Activated CD8-positive, alpha-beta T cell treated with anti-CD3 and anti-CD28 coated beads, Interleukin-2, amount 10 ng/mL, durations not matched to agents 7 days and 5 days (primary cell): ENCODE measurements around the gene DENND1A. TPM values are rescaled to one million over a fixed set of nuclear protein-coding genes. Genes with fewer than 3 reads are reported as not detected.

ENCODE experiments used
- ATAC-seq: fragments of 150-1000 bp; cut with Tn5 transposase; one replicate; pipeline ENCODE4 v1.10.0; 2021; ENCODE audit warnings: moderate library complexity
- CTCF ChIA-PET: fragments of 350-600 bp; sonication (Branson Sonifier 250); formaldehyde crosslinking; loops from one replicate; lab custom pipeline; 2021; ENCODE audit warnings: antibody characterized with exemption; lab: Charles Lee
- POLR2A ChIA-PET: fragments of 350-600 bp; sonication (Branson Sonifier 250); formaldehyde crosslinking; loops from one replicate; lab custom pipeline; 2021; ENCODE audit warnings: antibody characterized with exemption; lab: Charles Lee
- DNase-seq: peaks from one replicate; pipeline ENCODE4 v3.0.0-alpha.2; 2020
- H3K27ac Mint-ChIP-seq: one replicate; pipeline ENCODE4 v1.8.0; 2021; ENCODE audit warnings: mild to moderate bottlenecking, mixed read lengths
- H3K27me3 Mint-ChIP-seq: one replicate; pipeline ENCODE4 v1.8.0; 2021; ENCODE audit warnings: low read depth, mixed read lengths
- H3K36me3 Mint-ChIP-seq: one replicate; pipeline ENCODE4 v1.8.0; 2021; ENCODE audit warnings: low read depth, mixed read lengths
- H3K4me1 Mint-ChIP-seq: one replicate; pipeline ENCODE4 v1.8.0; 2021; ENCODE audit warnings: low read depth, mixed read lengths
- H3K4me3 Mint-ChIP-seq: one replicate; pipeline ENCODE4 v1.8.0; 2021; ENCODE audit warnings: mild to moderate bottlenecking, mixed read lengths
- H3K9me3 Mint-ChIP-seq: one replicate; pipeline ENCODE4 v1.8.0; 2022; ENCODE audit warnings: mixed read lengths; ENCODE audit not compliant: insufficient read depth
- total RNA-seq, 2 experiments: library from RNA; stranded (reverse); gene quantifications; one replicate each; pipeline ENCODE4 v1.2.3, GENCODE V29; 2021

DENND1A gene
- total RNA-seq, 2 experiments from 2014 or later = 13.0 to 15.5 TPM

GRCh38 chr9:123391946-123392345 is 538.0 kb downstream of the DENND1A start:
- ChIA-PET CTCF (no interaction called here), POLR2A (no interaction called here)
- H3K27me3 Mint-ChIP-seq = no peaks in the 10 kb centered on the region

GRCh38 chr9:123391233-123391632 is 538.7 kb downstream of the DENND1A start:
- CTCF ChIA-PET = no interaction called here

More at GRCh38 chr9:123391946-123392345, 538.0 kb downstream of the DENND1A start:
- H3K4me3 Mint-ChIP-seq = no peak overlapping the region
- DNase-seq = no peak
- ATAC-seq = no peak
- no peak overlapping the region for H3K27ac Mint-ChIP-seq
- no peaks in the 10 kb centered on the region for H3K4me1 Mint-ChIP-seq
- no peaks in the 10 kb centered on the region for H3K9me3 Mint-ChIP-seq
- no peaks in the 10 kb centered on the region for H3K36me3 Mint-ChIP-seq

GRCh38 chr9:123390337-123391135 is 539.4 kb downstream of the DENND1A start:
- H3K36me3 Mint-ChIP-seq = no peaks in the 10 kb centered on the region
- no peaks in the 10 kb centered on the region for H3K4me1 Mint-ChIP-seq
- H3K9me3 Mint-ChIP-seq = no peaks in the 10 kb centered on the region
- no peak overlapping the region for H3K27ac Mint-ChIP-seq
- ChIA-PET POLR2A (no interaction called here), CTCF (no interaction called here)
- no peaks in the 10 kb centered on the region for H3K27me3 Mint-ChIP-seq
- no peak overlapping the region for H3K4me3 Mint-ChIP-seq
- DNase-seq (no peak), ATAC-seq (no peak)

More at GRCh38 chr9:123391233-123391632, 538.7 kb downstream of the DENND1A start:
- H3K27me3 Mint-ChIP-seq = no peaks in the 10 kb centered on the region
- ATAC-seq (no peak), DNase-seq (no peak)
- H3K27ac Mint-ChIP-seq = no peak overlapping the region
- H3K9me3 Mint-ChIP-seq = no peaks in the 10 kb centered on the region
- H3K4me3 Mint-ChIP-seq = no peak overlapping the region
- no peaks in the 10 kb centered on the region for H3K4me1 Mint-ChIP-seq
- POLR2A ChIA-PET = no interaction called here
- no peaks in the 10 kb centered on the region for H3K36me3 Mint-ChIP-seq

- no peaks in the 10 kb centered on the region for H3K9me3 Mint-ChIP-seq
- ChIA-PET POLR2A (no interaction called here), CTCF (no interaction called here)
- no peak overlapping the region for H3K4me3 Mint-ChIP-seq
- H3K27ac Mint-ChIP-seq = no peak overlapping the region
- no peaks in the 10 kb centered on the region for H3K4me1 Mint-ChIP-seq
- DNase-seq (no peak), ATAC-seq (no peak)
- no peaks in the 10 kb centered on the region for H3K36me3 Mint-ChIP-seq
- H3K27me3 Mint-ChIP-seq = no peaks in the 10 kb centered on the region
Observed at GRCh38 chr9:123389698-123390097, 540.2 kb downstream of the DENND1A start.

- Mint-ChIP-seq H3K4me1 (no peaks in the 10 kb centered on the region), H3K36me3 (no peaks in the 10 kb centered on the region), H3K27ac (no peak overlapping the region), H3K27me3 (no peaks in the 10 kb centered on the region), H3K9me3 (no peaks in the 10 kb centered on the region), H3K4me3 (no peak overlapping the region)
- ChIA-PET POLR2A (no interaction called here), CTCF (interaction anchor here (1.1 kb wide), 1 partner anchor 306 kb away, joined by 3 read pairs; no protein-coding TSS in a partner anchor)
- ATAC-seq (no peak), DNase-seq (no peak)
Observed at GRCh38 chr9:123389070-123389469, 540.9 kb downstream of the DENND1A start.

- Mint-ChIP-seq H3K4me3 (no peak overlapping the region), H3K36me3 (no peaks in the 10 kb centered on the region), H3K4me1 (no peaks in the 10 kb centered on the region), H3K9me3 (no peaks in the 10 kb centered on the region), H3K27ac (no peak overlapping the region), H3K27me3 (no peaks in the 10 kb centered on the region)
- DNase-seq (no peak), ATAC-seq (no peak)
- CTCF ChIA-PET = interaction anchor here (1.0 to 3.9 kb wide), 4 partner anchors 33 to 305 kb away, joined by 3 to 38 read pairs (median 4); no protein-coding TSS in a partner anchor
- POLR2A ChIA-PET = no interaction called here
Observed at GRCh38 chr9:123387686-123388085, 542.2 kb downstream of the DENND1A start.

- Mint-ChIP-seq H3K4me3 (no peak overlapping the region), H3K27me3 (no peaks in the 10 kb centered on the region), H3K9me3 (no peaks in the 10 kb centered on the region), H3K27ac (no peak overlapping the region), H3K36me3 (no peaks in the 10 kb centered on the region), H3K4me1 (no peaks in the 10 kb centered on the region)
- ATAC-seq (no peak), DNase-seq (no peak)
- ChIA-PET POLR2A (no interaction called here), CTCF (interaction anchor here (3.9 kb wide), 1 partner anchor 29 kb away, joined by 38 read pairs; no protein-coding TSS in a partner anchor)
Observed at GRCh38 chr9:123383512-123384170, 546.3 kb downstream of the DENND1A start.

GRCh38 chr9:123382653-123383511 is 547.0 kb downstream of the DENND1A start:
- DNase-seq (no peak), ATAC-seq (no peak)
- Mint-ChIP-seq H3K36me3 (no peaks in the 10 kb centered on the region), H3K27me3 (no peaks in the 10 kb centered on the region), H3K4me3 (no peak overlapping the region), H3K4me1 (no peaks in the 10 kb centered on the region), H3K27ac (no peak overlapping the region), H3K9me3 (no peaks in the 10 kb centered on the region)
- CTCF ChIA-PET = no interaction called here
- POLR2A ChIA-PET = no interaction called here

- Mint-ChIP-seq H3K27me3 (no peaks in the 10 kb centered on the region), H3K27ac (no peak overlapping the region), H3K4me3 (no peak overlapping the region), H3K36me3 (no peaks in the 10 kb centered on the region), H3K4me1 (no peaks in the 10 kb centered on the region), H3K9me3 (no peaks in the 10 kb centered on the region)
- ATAC-seq (no peak), DNase-seq (no peak)
- POLR2A ChIA-PET = no interaction called here
- CTCF ChIA-PET = interaction anchor here (1.3 kb wide), 1 partner anchor 26 kb away, joined by 5 read pairs; no protein-coding TSS in a partner anchor
Observed at GRCh38 chr9:123380852-123381705, 548.8 kb downstream of the DENND1A start.

GRCh38 chr9:123378956-123379660 is 550.8 kb downstream of the DENND1A start:
- POLR2A ChIA-PET = no interaction called here
- Mint-ChIP-seq H3K9me3 (no peaks in the 10 kb centered on the region), H3K27me3 (peaks cover 12% of the 10 kb centered on the region), H3K4me1 (peaks cover 2% of the 10 kb centered on the region), H3K27ac (no peak overlapping the region), H3K4me3 (no peak overlapping the region), H3K36me3 (no peaks in the 10 kb centered on the region)
- DNase-seq (no peak), ATAC-seq (no peak)
- CTCF ChIA-PET = no interaction called here
